GM12864 (cell line): ENCODE data around the gene TMPRSS4.

Experiments
- DNase-seq: peaks from one replicate; pipeline ENCODE4 v3.0.0-alpha.2; 2011; ENCODE audit warnings: low read depth
- H3K4me3 ChIP-seq: 2 replicates; pipeline ENCODE4 v1.5.1; 2011; ENCODE audit warnings: mild to moderate bottlenecking, low read depth, low read length, control low read depth
- TF ChIP-seq, protein P1 (sequence below): IDR thresholded peaks from 2 replicates; pipeline ENCODE4 v1.5.1; 2011; ENCODE audit warnings: low read depth, mild to moderate bottlenecking, moderate library complexity, low read length, control low read depth, inconsistent platforms; ENCODE audit errors: missing control alignments

Gene TMPRSS4

GRCh38 chr11:118170231-118170630 is 93.4 kb downstream of the TMPRSS4 start:
- no peak for DNase-seq
- TF ChIP-seq, protein P1, sequence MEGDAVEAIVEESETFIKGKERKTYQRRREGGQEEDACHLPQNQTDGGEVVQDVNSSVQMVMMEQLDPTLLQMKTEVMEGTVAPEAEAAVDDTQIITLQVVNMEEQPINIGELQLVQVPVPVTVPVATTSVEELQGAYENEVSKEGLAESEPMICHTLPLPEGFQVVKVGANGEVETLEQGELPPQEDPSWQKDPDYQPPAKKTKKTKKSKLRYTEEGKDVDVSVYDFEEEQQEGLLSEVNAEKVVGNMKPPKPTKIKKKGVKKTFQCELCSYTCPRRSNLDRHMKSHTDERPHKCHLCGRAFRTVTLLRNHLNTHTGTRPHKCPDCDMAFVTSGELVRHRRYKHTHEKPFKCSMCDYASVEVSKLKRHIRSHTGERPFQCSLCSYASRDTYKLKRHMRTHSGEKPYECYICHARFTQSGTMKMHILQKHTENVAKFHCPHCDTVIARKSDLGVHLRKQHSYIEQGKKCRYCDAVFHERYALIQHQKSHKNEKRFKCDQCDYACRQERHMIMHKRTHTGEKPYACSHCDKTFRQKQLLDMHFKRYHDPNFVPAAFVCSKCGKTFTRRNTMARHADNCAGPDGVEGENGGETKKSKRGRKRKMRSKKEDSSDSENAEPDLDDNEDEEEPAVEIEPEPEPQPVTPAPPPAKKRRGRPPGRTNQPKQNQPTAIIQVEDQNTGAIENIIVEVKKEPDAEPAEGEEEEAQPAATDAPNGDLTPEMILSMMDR = no peak
- H3K4me3 ChIP-seq = no peak overlapping the region

- no peak overlapping the region for H3K4me3 ChIP-seq
- no peak for DNase-seq
Measured at GRCh38 chr11:118170882-118171268, 94.0 kb downstream of the TMPRSS4 start.

More at GRCh38 chr11:118170882-118171268, 94.0 kb downstream of the TMPRSS4 start:
- TF ChIP-seq, protein P1 = no peak
